ENCODE measurements around the gene ZFPM1. TPM values are rescaled to one million over a fixed set of nuclear protein-coding genes. Genes with fewer than 3 reads are reported as not detected.

Gene ZFPM1
- total RNA-seq, 1 donor from 2014 or later = 1.7 TPM

DNA sequence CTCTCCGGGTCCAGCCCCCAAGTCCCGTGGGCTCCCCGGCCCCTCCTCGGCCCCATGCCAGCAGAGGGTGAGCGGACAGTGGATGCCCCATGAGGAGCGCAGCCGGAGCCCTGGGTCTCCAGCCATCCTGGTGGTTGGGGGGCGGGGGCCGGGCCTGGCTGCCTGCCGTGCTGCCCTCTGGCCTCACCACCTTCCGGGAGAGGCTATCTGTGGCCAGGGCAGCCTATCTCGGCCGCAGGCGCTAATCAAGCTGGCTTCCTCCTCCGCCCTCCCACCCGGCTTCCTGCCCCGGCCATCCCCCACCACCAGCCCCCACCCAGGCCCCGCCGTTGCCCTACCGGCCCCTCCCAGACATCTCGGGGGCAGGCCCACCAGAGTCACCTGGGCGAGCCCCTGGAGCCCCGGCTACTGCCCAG lies 46.8 kb downstream of the ZFPM1 start:
- DNase-seq (ENCODE audit: extremely low spot score in 2 of 2) = no peak
- H3K27ac ChIP-seq = no peak overlapping the region
- H3K36me3 ChIP-seq = no peaks in the 10 kb centered on the region
- no peak overlapping the region for H3K4me3 ChIP-seq
- no peaks in the 10 kb centered on the region for H3K27me3 ChIP-seq
- H3K9me3 ChIP-seq = no peaks in the 10 kb centered on the region
- H3K4me1 ChIP-seq = no peaks in the 10 kb centered on the region
- TF ChIP-seq POLR2AphosphoS5 (IDR thresholded peaks at IDR 0.05; ENCODE audit: insufficient read depth in 1 of 2, low read depth in 1 of 2) (no peak), POLR2A (IDR thresholded peaks at IDR 0.05) (no peak)
- TF ChIP-seq, protein P1, sequence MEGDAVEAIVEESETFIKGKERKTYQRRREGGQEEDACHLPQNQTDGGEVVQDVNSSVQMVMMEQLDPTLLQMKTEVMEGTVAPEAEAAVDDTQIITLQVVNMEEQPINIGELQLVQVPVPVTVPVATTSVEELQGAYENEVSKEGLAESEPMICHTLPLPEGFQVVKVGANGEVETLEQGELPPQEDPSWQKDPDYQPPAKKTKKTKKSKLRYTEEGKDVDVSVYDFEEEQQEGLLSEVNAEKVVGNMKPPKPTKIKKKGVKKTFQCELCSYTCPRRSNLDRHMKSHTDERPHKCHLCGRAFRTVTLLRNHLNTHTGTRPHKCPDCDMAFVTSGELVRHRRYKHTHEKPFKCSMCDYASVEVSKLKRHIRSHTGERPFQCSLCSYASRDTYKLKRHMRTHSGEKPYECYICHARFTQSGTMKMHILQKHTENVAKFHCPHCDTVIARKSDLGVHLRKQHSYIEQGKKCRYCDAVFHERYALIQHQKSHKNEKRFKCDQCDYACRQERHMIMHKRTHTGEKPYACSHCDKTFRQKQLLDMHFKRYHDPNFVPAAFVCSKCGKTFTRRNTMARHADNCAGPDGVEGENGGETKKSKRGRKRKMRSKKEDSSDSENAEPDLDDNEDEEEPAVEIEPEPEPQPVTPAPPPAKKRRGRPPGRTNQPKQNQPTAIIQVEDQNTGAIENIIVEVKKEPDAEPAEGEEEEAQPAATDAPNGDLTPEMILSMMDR (IDR thresholded peaks at IDR 0.05) = no peak
- intact Hi-C loops (cut with DNase I) = no loop called here

DNA sequence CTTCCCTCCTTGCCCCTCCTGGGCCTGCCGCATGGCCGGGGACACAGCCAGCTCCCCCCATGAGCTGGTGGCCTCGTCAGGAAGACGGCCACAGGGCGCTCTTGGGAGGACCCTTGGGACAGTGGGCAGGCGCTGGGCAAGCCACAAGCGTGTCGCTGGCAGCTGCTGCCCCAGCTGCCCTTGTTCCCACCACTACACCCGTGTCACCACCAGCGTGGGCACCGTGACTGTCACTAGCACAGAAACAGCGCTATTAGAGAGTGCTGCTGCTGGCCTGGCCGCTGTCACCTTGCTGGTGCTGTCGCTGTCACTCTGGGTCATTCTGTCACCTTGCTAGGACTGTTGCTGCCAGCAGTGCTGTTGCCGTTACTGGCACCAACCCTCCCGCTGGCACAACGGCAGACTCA lies 47.2 kb downstream of the ZFPM1 start:
- no peaks in the 10 kb centered on the region for H3K36me3 ChIP-seq
- H3K27me3 ChIP-seq = no peaks in the 10 kb centered on the region
- no peaks in the 10 kb centered on the region for H3K4me1 ChIP-seq
- TF ChIP-seq POLR2A (IDR thresholded peaks at IDR 0.05) = no peak
- no peak for TF ChIP-seq POLR2AphosphoS5 (IDR thresholded peaks at IDR 0.05; ENCODE audit: insufficient read depth in 1 of 2, low read depth in 1 of 2)
- TF ChIP-seq, protein P1 (IDR thresholded peaks at IDR 0.05) = no peak
- H3K27ac ChIP-seq = no peak overlapping the region
- no peak for DNase-seq (ENCODE audit: extremely low spot score in 2 of 2)
- no peak overlapping the region for H3K4me3 ChIP-seq
- no peaks in the 10 kb centered on the region for H3K9me3 ChIP-seq
- intact Hi-C loops (cut with DNase I) = no loop called here

DNA sequence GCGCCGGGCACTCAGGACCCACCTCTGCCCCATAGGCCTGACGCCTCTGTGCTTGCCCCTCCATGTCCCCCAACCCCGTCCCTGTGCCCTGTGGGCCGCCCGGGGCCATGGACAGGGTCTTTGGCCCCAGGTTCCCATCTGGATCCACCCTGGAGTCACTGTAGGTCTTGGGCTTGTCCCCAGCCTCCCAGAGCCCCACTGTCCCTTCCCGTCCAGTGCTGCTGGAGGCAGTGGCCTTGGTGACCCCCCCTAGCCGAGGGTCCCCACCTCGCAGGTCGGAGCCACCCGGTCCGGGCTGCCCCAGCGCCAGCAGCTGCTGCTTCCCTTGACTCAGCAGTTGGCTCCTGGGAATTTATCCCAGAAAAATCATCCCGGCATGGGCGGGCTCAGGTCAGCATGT lies 49.3 kb downstream of the ZFPM1 start:
- no peak for TF ChIP-seq POLR2A (IDR thresholded peaks at IDR 0.05)
- Histone ChIP-seq H3K4me3 (no peak overlapping the region), H3K36me3 (no peaks in the 10 kb centered on the region), H3K27ac (no peak overlapping the region), H3K4me1 (no peaks in the 10 kb centered on the region), H3K27me3 (no peaks in the 10 kb centered on the region), H3K9me3 (no peaks in the 10 kb centered on the region)
- intact Hi-C loops (cut with DNase I) = no loop called here
- no peak for DNase-seq (ENCODE audit: extremely low spot score in 2 of 2)

DNA sequence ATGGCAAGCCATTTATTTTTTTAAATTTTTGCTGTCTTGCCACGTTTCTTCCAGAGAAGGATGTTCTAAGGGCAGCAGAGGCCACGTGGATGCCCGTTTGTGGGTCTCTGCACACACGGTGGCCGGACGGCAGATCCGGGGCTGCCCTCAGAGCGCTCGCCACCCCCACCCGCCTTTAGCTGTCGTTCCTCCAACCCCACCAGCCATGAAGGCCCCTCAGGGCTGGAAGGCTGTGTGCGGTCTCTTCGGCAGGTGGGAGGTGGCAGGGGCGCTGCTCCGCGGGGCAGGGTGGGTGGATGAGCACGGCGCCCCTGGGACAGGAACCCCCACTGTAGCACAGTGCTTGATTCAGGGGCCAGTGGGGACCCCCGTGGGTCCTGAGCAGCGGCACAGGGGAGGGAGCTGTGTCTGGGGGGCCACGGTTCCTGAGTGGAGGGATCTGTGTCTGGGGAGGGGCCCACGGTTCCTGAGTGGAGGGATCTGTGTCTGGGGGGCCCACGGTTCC lies 49.7 kb downstream of the ZFPM1 start:
- H3K27ac ChIP-seq = no peak overlapping the region
- DNase-seq (ENCODE audit: extremely low spot score in 2 of 2) = no peak
- H3K4me1 ChIP-seq = no peaks in the 10 kb centered on the region
- no peaks in the 10 kb centered on the region for H3K36me3 ChIP-seq
- H3K4me3 ChIP-seq = no peak overlapping the region
- H3K27me3 ChIP-seq = no peaks in the 10 kb centered on the region
- H3K9me3 ChIP-seq = no peaks in the 10 kb centered on the region
- TF ChIP-seq POLR2A (IDR thresholded peaks at IDR 0.05) (no peak), POLR2AphosphoS5 (IDR thresholded peaks at IDR 0.05; ENCODE audit: insufficient read depth in 1 of 2, low read depth in 1 of 2) (no peak)
- TF ChIP-seq, protein P1 (IDR thresholded peaks at IDR 0.05) = no peak
- intact Hi-C loops (cut with DNase I) = no loop called here

- Histone ChIP-seq H3K4me3 (no peak overlapping the region), H3K36me3 (no peaks in the 10 kb centered on the region), H3K27ac (no peak overlapping the region), H3K9me3 (no peaks in the 10 kb centered on the region), H3K27me3 (no peaks in the 10 kb centered on the region), H3K4me1 (no peaks in the 10 kb centered on the region)
- TF ChIP-seq, protein P1 (IDR thresholded peaks at IDR 0.05) = no peak
- no peak for TF ChIP-seq POLR2A (IDR thresholded peaks at IDR 0.05)
- TF ChIP-seq POLR2AphosphoS5 (IDR thresholded peaks at IDR 0.05; ENCODE audit: insufficient read depth in 1 of 2, low read depth in 1 of 2) = no peak
- intact Hi-C loops (cut with DNase I) = no loop called here
- DNase-seq (ENCODE audit: extremely low spot score in 2 of 2) = no peak
These were observed 50.3 kb downstream of the ZFPM1 start for GRCh38 chr16:88503374-88503770.
